Measurements from ENCODE around the gene PRR22.

Gene PRR22

DNA sequence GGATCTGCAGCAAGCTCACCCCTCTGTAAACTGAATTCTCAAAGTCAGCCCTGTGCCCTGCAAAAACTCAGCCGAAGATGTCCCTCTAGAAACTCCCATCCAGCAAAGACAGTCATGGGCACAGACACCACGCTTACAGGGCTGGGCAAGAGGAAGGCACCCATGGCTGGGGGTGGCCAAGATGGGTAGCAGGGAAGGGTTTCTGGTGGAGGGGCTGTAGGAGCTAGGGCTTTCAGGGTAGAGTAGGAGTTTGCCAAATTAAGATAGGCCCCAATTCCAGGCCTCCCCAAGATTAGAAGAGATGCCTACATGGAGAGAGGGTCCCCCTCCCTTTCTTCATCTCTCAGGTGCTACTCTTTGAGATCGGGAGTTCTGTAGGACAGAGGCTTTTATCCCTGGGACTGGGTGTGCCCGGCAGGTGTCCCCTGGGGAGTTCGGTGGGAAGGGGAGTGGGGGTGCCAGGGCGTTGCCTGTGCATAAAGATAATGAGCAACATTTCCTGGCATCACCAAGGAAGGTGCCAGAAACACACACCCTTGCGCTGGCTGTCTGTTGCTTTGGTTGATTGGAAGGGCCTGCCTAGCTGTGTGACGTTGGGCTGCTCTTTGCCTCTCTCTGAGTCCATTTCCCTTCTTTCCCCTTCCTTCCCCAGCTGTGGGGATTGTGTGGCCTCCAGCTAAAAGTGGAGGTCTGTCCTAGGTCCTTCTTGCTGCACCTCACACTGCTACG lies 29.7 kb upstream of the PRR22 start:
- no peak for DNase-seq

DNA sequence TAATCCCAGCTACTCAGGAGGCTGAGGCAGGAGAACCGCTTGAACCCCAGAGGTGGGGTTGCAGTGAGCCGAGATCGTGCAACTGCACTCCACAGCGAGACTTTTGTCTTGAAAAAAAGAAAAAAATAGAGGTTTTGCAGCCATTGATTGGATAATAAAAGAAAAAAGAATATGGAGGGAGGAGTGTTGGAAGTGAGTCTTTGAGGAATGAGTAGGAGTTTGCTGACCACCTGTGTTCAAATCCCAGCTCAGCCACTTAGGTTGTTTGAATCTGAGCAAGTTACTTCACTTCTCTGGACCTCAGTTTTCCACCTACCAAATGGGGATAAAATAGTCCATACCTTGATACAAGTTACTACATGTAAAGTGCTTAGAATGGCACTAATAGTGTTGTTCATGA lies 26.6 kb upstream of the PRR22 start:
- DNase-seq: no peak

DNA sequence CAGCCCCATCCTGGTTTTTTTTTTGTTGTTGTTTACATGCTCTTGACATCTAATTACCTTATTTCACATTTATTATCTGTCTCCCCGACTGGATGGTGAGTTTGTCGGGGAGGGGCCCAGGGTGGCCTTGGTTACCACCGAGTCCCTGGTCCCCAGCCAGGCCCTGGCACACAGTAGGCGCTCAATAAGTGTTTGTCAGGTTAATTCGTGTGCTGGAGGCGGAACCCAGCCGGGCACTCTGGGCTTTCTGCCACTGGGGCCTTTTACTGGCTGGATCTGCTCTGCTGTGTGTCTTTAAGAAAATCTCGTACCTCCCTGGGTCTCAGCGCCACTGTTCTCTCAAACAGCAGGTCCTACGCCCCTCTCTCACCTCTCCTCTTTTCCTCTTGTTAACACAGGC lies 24.9 kb upstream of the PRR22 start:
- DNase-seq: no peak

DNA sequence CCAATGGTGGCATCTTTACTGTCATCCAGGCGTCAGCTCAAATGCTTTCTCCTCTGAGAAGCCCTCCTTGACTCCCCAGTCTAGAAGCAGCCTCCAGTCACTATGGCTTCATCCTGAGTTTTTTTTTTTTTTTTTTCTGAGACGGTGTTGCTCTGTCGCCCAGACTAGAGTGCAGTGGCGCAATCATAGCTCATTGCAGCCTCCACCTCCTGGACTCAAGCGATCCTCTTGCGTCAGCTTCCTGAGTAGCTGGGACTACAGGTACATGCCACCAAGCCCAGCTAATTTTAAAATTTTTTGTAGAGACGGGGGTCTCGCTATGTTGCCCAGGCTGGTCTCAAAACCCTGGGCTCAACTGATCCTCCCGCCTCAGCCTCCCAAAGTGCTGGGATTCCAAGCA lies 24.5 kb upstream of the PRR22 start:
- DNase-seq: no peak

DNA sequence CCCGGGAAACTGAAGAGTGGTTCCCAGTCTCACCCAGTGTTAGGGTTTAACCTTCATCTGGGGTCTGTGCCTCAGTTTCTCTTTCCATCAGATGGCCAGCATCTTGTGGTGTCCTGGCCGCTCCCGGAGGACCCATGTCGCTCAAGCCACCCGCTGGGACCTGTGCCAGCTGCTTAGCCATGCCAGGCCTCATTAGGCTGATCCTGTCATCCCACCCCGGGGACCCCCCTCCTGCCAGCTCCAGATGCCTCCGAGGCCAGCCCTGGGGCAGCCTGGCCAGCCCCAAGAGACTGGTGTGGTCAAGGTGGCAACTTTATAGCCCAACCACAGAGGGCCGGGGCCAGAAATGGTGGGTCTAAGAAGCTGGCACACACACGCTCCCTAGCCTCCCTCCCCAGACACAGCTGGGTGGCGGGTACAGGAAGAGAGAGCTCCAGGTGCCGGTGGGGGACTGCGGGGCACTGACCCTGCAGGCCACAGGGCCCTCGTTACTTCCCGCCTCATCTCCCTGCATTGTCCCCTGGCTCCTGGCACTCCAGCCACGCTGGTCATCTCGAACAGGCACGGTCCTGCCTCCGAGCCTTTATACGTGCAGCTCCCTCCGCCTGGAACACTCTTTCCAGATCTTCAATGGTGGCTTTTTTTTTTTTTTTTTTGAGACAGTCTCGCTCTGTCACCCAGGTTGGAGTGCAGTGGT lies 23.7 kb upstream of the PRR22 start:
- no peak for DNase-seq

GRCh38 chr19:5806905-5807304 lies 22.4 kb upstream of the PRR22 start:
- DNase-seq: no peak

- DNase-seq: no peak
Observed at GRCh38 chr19:5806133-5806489, 21.6 kb upstream of the PRR22 start.

DNA sequence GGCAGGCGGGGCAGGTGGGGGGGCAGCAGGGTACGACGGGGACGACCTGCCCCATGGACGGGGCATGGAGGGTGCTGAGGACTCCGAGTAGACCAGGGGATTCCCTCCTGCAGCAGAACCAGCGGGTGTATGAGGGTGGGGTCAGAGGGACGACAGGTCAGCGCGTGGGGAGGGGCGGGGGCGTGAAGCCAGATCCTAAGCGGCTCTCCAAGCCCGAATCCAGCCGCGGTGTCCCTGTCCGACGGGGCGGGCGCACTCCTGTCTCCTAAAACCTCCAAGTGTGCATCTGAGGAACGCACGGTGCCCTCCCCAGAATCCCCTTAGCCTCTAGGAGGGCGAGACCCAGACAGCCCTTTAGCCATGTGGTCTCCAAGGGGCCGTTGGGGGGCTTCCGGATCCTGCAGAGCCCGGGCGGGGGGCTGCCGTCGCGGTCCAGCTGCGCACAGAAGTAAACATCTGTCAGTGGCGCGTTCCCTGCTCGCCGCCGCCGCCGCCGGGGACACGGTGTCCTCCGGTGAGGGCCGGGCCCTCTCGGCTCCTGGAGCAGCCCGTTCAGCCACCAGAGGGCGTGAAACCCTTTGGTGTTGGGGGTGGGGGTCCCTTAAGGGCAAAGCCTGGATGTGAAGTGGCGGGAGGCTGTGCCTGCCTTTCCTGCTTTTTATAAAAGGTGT lies 21.1 kb upstream of the PRR22 start:
- DNase-seq: peak; percentile 64

DNA sequence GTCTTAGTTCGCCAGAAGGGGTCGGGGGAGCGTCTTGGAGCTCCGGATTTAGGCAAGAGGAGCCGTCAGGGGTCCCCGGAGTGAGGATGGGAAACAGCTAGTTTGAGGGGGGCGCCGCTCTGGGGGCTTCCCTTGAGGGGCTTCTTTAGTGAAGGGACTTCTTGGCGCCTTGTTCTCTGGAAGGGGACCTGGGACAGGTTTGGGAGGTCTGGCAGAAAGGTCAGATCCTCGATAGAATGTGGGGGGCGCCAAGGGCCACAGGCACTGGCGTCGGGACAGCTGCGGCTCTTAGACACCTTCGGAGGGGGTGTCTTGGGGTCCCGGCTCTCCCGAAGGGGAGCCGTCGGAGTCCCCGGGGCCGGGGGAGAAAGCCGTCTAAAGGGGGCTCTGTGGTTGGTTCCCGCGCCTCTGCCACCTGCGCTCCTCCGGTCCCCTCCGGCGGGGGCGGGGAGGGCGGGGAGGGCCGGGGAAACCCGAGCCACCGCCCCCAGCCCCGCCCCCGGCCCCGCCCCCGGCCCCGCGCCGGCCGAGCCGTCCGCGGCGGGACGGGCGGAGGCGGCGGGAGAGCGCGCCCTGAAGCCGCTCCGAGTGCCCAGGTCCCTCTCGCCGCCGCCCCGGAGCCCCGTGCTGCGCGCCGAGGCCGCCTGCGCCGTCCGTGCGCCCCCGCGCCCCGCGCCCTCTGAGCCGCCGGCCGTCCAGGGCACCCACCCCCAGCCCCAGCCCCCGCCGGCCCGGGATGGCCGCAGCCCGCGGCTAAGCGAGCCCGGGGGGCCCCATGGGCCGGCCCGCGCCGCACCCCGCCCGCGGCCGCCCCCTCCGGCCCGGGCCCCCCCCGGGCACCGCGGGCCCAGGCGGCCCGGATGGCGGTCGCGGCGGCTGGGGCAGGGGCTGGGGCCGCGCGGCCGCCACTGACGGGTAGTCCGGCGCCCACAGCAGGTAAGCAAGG lies 20.2 kb upstream of the PRR22 start, which contains the start of gene NRTN:
NRTN (plus strand) TSS at position 552 of the 946 bp plus-strand sequence. CDS start 19,099 bp downstream, outside the sequence.
- DNase-seq: peak; percentile 47

DNA sequence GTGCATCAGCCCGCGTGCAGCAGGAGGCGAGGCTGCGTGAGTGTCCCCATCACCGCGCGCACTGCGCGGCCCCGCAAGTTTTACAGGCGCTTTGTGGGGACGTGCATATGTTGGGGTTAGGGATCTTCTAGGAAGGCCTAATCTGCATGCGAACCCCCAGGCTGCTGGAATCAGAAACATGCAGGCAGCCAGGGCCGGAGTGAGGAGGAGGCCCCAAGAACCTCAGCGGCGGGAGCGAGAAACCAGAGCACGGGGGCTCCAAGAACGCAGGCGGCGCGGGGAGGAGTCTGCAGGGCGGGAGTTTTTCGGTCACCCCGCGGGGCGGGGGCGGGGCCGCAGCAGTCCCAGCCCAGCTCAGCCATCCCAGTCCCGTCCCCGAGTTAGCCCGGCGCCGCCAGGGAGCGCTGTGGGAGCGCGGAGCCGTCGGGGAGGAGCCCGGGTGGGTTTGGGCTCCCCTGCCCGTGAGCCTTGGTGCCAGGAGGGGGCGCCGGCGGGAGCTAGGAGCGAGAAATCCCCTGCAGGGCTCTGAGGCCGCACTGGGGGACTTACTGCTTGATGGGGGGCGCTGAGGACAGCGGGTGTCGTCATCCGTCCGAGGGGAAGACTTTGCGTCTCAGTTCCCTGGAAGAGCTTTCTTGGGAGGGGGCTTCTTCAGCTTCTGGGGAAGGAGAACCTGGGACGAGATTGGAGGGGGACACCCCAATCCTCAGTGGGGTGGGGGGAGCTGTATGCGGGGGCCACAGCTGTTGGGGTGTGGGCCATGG lies 19.4 kb upstream of the PRR22 start:
- DNase-seq: peak; percentile 93

- DNase-seq: no peak
Observed at GRCh38 chr19:5803441-5803751, 18.9 kb upstream of the PRR22 start.

DNA sequence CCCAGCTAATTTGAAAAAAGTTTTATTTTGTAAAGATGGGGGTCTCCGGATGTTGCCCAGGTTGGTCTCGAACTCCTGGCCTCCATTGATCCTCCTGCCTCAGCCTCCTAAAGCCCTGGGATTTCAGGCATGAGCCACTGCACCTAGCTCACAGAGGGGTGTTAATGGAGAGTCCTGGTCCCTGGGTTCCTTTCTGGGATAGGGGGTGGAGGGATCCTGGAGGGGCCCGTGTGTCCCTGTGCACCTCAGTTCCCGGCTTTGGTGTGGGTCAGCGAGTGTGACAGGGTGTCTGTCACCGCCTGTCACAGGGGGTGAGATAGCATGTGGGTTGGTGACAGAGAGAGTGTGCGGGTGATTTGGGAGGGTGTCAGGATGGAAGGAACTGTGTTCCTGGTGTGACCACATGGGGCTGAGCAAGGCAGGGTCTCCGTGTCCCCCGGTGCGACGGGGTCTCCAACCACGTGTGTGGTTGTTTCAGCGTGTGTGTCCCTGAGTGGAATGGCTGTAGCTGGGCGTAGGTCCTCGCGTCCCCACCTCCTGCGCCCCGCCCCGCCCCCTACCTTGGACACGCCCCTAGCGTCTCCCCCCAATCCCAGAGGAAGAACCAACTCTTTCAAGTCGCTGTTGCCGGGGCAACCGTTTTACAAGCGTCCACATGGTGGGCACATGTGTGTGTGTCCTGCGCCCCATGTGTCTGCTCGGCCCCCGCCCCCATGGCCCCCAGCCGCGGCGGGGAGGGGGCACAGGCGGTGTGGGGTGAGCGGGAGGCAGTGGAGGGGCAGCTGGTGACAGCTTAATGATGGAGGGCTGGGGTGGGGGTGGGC lies 17.5 kb upstream of the PRR22 start:
- no peak for DNase-seq

GRCh38 chr19:5800361-5801270 lies 16.1 kb upstream of the PRR22 start:
- no peak for DNase-seq

DNA sequence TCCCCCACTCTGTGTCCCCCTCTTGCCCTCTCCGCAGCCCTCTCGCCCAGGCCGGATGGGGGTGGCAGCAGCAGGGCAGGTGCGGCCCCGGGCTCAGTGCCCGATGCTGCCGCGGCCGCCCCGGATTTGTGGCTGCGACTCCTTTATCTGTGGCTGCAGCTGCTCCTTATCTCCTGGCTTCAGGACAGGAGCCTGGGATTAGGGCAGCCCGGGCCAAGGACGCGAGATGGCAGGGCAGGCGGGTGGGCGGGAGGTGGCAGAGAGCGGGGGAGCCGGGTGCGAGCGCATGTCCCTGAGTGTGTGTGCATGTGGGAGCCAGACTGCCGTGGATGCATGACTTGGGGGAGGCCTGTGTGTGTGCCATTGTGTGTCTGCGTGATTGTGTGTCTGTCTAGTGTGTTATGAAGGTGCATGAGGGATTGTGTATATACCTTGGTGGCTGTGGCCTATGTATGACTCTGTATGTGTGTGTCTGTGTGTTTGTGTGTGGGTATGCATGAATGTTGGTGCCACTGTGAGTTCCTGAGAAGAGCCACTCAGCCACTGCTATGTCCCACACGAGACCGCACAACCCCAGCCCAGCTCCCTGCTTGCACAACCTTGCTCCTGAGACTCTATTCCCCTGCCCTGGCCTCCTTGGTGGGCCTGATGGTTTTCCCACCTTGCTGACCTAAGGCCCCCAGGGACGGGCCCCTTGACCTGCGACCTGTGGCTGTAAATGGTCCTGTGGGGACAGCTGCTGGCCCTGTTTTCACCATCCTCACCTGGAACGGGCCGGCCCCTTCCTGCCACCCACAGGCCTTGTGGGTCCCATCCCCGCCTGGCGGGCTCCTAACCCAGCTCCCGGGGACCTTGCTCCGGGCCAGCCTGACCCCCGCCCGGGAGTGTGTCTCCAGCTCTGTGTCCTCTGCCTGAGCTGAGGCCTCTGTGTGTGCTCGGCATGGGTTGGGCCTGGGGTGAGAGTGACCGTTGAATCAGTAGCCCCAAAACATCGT lies 15.0 kb upstream of the PRR22 start:
- no peak for DNase-seq

DNA sequence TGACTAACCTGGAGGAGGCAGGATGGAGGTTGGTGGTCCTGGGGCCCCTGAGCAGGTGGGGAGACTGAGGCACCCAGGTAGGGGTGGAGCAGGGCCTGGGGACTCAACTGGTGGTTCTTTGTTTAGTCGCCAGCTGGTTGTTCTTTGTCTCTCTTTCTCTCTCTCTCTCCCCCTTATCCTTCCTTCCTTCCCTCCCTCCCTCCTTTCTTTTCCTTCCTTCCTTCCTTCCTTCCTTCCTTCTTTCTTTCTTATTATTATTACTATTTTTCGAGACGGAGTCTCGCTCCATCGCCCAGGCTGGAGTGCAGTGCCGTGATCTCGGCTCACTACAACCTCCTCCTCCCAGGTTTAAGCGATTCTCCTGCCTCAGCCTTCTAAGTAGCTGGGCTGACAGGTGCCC lies 13.7 kb upstream of the PRR22 start:
- no peak for DNase-seq

DNA sequence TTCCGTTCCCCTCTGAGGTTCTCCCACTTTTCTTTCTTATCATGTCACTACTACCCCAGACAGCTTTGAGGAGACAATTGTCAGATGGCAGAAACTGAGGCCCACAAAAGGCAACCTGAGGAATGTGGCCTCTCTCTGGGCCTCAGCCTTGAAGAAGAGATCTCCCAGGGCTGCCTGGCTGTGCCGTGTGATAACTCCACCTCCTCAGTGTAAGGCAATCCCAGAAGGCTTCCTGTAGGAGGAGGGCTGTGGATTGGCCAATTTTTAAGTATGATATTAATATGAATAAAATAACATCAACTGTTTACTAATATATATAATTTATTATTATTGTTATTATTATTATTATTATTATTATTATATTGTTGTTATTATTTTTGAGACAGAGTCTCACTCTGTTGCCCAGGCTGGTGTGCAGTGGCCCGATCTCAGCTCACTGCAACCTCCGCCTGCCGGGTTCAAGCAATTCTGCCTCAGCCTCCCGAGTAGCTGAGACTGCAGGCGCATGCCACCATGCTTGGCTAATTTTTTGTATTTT lies 10.9 kb upstream of the PRR22 start:
- DNase-seq: no peak

DNA sequence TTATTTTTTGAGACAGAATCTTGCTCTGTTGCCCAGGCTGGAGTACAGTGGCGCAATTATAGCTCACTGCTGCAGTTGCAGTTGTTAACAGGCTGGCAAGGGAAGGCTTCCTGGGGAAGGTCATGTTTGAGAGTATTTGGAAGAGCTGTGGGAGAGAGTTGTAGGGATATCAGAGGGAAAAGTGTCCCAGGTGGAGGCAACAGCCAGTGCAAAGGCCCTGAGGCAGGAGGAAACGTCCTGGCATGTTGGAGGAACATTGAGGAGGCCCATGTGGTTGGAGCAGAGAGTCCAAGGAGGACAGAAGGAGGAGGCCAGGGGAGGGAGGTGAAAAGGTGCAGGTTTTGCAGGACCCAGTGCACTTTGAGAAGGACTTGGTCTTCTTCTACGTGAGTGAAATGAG lies 8.6 kb upstream of the PRR22 start:
- DNase-seq: no peak

GRCh38 chr19:5792224-5792623 lies 7.7 kb upstream of the PRR22 start:
- no peak for DNase-seq

All from activated naive CD4-positive, alpha-beta T cell treated with Interleukin-2 at 50 U/mL for 16 hours (primary cell).